AG04449 (cell line): ENCODE data around the gene GAN.
"Not testable (repeated sequence)": the region's sequence is repeated elsewhere in the genome, so short reads cannot be mapped to it uniquely, and the experiment has no call there.

Experiments
- CTCF ChIA-PET: fragments of 350-600 bp; formaldehyde crosslinking; extraction: SDS; loops from one replicate; lab custom pipeline; 2021; ENCODE audit warnings: antibody characterized with exemption; lab: Yijun Ruan, JAX
- POLR2A ChIA-PET: fragments of 400-600, 350-600 bp; formaldehyde crosslinking; extraction: SDS; loops from one replicate; lab custom pipeline; 2020; ENCODE audit warnings: antibody characterized with exemption, inconsistent platforms; lab: Yijun Ruan, JAX
- DNase-seq: peaks from one replicate; pipeline ENCODE4 v3.0.0-alpha.2; 2010; ENCODE audit warnings: low read depth, low spot score
- H3K4me3 ChIP-seq: 2 replicates; pipeline ENCODE4 v1.5.1; 2011; ENCODE audit warnings: low read depth, mild to moderate bottlenecking, control low read depth, low read length
- CTCF ChIP-seq: IDR thresholded peaks from one replicate; pipeline ENCODE4 v1.5.1; 2011; ENCODE audit warnings: mild to moderate bottlenecking, moderate library complexity, low read length, control low read depth, inconsistent platforms; ENCODE audit not compliant: insufficient read depth; ENCODE audit errors: missing control alignments

Gene GAN

DNA sequence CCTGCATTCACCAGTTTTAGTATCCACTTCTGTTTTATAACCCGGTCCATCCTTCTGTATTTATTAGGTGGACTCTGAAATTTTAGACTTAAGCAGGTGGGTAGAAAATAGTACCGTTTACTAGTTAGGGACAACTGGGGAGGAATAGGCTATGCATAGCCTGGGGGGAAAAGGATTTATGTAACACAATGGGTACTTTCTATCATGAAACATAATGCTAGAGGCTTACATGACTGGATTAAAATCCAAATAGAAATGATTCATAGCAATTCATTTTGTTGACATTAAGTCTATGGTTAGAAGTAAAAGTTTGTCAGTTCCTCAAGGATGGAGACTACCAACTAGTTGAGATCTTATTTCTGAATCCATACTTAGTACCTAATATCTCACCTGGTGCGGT is 18.6 kb downstream of the GAN start:
- POLR2A ChIA-PET: no interaction called here
- CTCF ChIA-PET: no interaction called here

DNA sequence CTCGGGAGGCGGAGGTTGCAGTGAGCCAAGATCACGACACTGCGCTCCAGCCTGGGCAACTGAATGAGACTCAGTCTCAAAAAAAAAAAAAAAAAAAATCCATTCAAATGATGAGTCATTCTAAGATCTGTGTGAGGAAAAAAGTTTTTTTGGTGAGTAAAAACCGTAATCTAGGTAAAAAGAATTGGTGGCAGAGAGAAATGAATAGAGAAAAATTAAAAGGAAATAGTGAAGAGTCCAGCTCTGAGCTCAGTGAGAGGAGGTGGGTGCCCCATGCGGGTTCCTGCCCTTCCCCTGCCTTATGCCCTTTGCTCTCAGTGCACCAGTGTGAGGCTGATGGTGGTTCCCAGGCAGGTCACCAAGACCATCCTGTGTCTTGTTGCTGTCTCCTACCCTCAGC is 20.9 kb downstream of the GAN start:
- ChIA-PET CTCF (interaction anchor here (1.2 kb wide), 1 partner anchor 30 kb away, joined by 3 read pairs; no protein-coding TSS in a partner anchor), POLR2A (interaction anchor here (0.6 to 0.7 kb wide), 2 partner anchors 161 to 299 kb away, joined by 3 read pairs; no protein-coding TSS in a partner anchor)
- TF ChIP-seq CTCF: no peak
- H3K4me3 ChIP-seq: no peak overlapping the region
- no peak for DNase-seq

More for the DNA sequence above, 18.6 kb downstream of the GAN start:
- no peak for TF ChIP-seq CTCF
- H3K4me3 ChIP-seq: no peak overlapping the region
- DNase-seq: no peak

DNA sequence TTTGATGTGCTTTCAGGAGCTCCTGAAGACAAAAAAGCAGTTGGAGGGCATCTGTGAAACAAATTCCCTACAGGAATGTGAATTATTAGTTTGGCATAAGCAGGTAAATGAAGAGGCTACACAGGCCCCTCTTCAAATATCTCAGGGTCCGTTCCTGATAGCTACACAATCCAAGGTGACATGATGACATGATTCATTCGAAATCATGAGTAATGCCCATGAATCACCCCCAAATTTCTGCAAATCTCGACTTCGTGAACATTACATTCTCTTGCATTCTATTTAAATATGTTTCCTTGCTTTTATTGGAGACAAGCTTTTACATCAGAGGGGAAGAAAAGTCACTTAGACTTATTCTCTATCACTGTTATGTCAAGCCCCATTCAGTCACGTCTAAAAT is 22.3 kb downstream of the GAN start:
- TF ChIP-seq CTCF: no peak
- no peak overlapping the region for H3K4me3 ChIP-seq
- ChIA-PET POLR2A (no interaction called here), CTCF (interaction anchor here (1.2 to 1.5 kb wide), 2 partner anchors 22 to 387 kb away, joined by 3 to 4 read pairs; no protein-coding TSS in a partner anchor)
- no peak for DNase-seq

DNA sequence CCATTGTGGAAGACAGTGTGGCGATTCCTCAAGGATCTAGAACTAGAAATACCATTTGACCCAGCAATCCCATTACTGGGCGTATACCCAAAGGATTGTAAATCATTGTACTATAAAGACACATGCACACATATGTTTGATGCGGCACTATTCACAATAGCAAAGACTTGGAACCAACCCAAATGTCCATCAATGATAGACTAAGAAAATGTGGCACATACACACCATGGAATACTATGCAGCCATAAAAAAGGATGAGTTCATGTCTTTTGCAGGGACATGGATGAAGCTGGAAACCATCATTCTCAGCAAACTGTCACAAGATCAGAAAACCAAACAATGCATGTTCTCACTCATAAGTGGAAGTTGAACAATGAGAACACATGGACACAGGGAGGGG is 30.4 kb downstream of the GAN start:
- CTCF ChIA-PET: interaction anchor here (1.2 kb wide), 1 partner anchor 84 kb away, joined by 4 read pairs; no protein-coding TSS in a partner anchor
- H3K4me3 ChIP-seq, DNase-seq, POLR2A ChIA-PET: not testable (repeated sequence)

- TF ChIP-seq CTCF: no peak
- POLR2A ChIA-PET: no interaction called here
- CTCF ChIA-PET: interaction anchor here (1.4 kb wide), 1 partner anchor 143 kb away, joined by 3 read pairs; no protein-coding TSS in a partner anchor
- DNase-seq: no peak
- no peak overlapping the region for H3K4me3 ChIP-seq
Measured at GRCh38 chr16:81347425-81347824, 32.7 kb downstream of the GAN start.

- POLR2A ChIA-PET: no interaction called here
- H3K4me3 ChIP-seq: no peak overlapping the region
- TF ChIP-seq CTCF: no peak
- DNase-seq: no peak
- CTCF ChIA-PET: interaction anchor here (1.1 to 3.9 kb wide), 4 partner anchors 8 to 144 kb away, joined by 3 to 17 read pairs (median 4); no protein-coding TSS in a partner anchor
Measured at GRCh38 chr16:81349608-81350305, 35.0 kb downstream of the GAN start.
